ENCODE measurements around the gene CCDC85C. TPM values are rescaled to one million over a fixed set of nuclear protein-coding genes. Genes with fewer than 3 reads are reported as not detected.
A peak's percentile ranks its signal among the peaks of the same experiment; 100 is the strongest.
"Not testable (repeated sequence)": the region's sequence is repeated elsewhere in the genome, so short reads cannot be mapped to it uniquely, and the experiment has no call there.

Gene CCDC85C
- total RNA-seq, 1 donor from 2014 or later: 41.0 TPM

- Histone ChIP-seq H3K4me1 (peaks cover 19% of the 10 kb centered on the region), H3K36me3 (no peaks in the 10 kb centered on the region), H3K9me3 (replicated peaks) (no peaks in the 10 kb centered on the region), H3K27ac (replicated peaks) (peak overlapping the region; percentile 71), H3K27me3 (ENCODE audit: low read depth) (peaks cover 14% of the 10 kb centered on the region), H3K4me3 (peak overlapping the region; percentile 71)
- DNase-seq: no peak
- intact Hi-C loops (cut with micrococcal nuclease): no loop called here
- TF ChIP-seq, protein P1, sequence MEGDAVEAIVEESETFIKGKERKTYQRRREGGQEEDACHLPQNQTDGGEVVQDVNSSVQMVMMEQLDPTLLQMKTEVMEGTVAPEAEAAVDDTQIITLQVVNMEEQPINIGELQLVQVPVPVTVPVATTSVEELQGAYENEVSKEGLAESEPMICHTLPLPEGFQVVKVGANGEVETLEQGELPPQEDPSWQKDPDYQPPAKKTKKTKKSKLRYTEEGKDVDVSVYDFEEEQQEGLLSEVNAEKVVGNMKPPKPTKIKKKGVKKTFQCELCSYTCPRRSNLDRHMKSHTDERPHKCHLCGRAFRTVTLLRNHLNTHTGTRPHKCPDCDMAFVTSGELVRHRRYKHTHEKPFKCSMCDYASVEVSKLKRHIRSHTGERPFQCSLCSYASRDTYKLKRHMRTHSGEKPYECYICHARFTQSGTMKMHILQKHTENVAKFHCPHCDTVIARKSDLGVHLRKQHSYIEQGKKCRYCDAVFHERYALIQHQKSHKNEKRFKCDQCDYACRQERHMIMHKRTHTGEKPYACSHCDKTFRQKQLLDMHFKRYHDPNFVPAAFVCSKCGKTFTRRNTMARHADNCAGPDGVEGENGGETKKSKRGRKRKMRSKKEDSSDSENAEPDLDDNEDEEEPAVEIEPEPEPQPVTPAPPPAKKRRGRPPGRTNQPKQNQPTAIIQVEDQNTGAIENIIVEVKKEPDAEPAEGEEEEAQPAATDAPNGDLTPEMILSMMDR (IDR thresholded peaks at IDR 0.05; ENCODE audit: borderline replicate concordance): no peak
These were observed 40.1 kb upstream of the CCDC85C start for GRCh38 chr14:99644035-99644587.

- peaks cover 14% of the 10 kb centered on the region for H3K27me3 ChIP-seq (ENCODE audit: low read depth)
- intact Hi-C loops (cut with micrococcal nuclease): no loop called here
- H3K9me3 ChIP-seq (replicated peaks): no peaks in the 10 kb centered on the region
- H3K4me1 ChIP-seq: peaks cover 19% of the 10 kb centered on the region
- H3K36me3 ChIP-seq: no peaks in the 10 kb centered on the region
- H3K27ac ChIP-seq (replicated peaks): no peak overlapping the region
- no peak for DNase-seq
- H3K4me3 ChIP-seq: no peak overlapping the region
- TF ChIP-seq, protein P1 (IDR thresholded peaks at IDR 0.05; ENCODE audit: borderline replicate concordance): no peak
These were observed 39.3 kb upstream of the CCDC85C start for GRCh38 chr14:99643343-99643742.

DNA sequence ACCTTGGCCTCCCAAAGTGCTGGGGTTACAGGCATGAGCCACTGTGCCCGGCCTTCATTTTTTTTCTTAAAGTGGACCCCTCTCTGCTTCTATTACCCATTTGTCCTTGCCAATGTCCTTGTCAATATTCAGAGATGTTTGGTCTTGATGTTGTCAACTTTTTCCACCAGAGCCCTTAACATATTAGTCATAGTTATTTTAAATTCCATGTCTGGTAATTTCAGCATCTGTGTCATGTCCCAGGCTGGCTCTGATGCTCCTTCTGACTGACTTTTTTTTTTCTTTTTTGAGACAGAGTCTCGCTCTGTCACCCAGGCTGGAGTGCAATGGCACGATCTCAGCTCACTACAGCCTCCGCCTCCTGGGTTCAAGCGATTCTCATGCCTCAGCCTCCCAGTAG, 38.8 kb upstream of the CCDC85C start:
- peaks cover 14% of the 10 kb centered on the region for H3K27me3 ChIP-seq (ENCODE audit: low read depth)
- intact Hi-C loops (cut with micrococcal nuclease); H3K9me3 ChIP-seq (replicated peaks); H3K27ac ChIP-seq (replicated peaks); H3K36me3 ChIP-seq; DNase-seq; H3K4me3 ChIP-seq: not testable (repeated sequence)
- H3K4me1 ChIP-seq: peaks cover 19% of the 10 kb centered on the region

- no peaks in the 10 kb centered on the region for H3K9me3 ChIP-seq (replicated peaks)
- no peak overlapping the region for H3K27ac ChIP-seq (replicated peaks)
- no peaks in the 10 kb centered on the region for H3K4me1 ChIP-seq
- no peak overlapping the region for H3K4me3 ChIP-seq
- TF ChIP-seq, protein P1 (IDR thresholded peaks at IDR 0.05; ENCODE audit: borderline replicate concordance): no peak
- DNase-seq: no peak
- intact Hi-C loops (cut with micrococcal nuclease): no loop called here
- no peaks in the 10 kb centered on the region for H3K36me3 ChIP-seq
- no peaks in the 10 kb centered on the region for H3K27me3 ChIP-seq (ENCODE audit: low read depth)
These were observed 33.6 kb upstream of the CCDC85C start for GRCh38 chr14:99637624-99638023.

DNA sequence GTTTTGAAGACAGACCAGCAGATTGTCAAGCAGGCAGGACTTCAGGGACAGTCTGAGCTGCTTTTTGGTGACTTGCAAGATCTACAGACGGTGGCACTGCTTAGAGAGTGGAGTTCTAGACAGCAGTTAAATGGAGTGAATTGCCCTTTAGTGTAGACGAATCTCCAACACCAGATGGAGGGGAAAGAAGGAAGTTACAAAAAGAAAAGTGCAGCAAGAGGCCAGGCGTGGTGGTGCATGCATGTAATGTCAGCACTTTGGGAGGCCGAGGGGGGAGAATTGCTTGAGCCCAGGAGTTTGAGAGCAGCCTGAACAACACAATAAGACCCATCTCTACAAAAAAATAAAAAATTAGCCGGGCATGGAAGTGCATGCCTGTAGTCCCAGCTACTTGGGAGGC, 32.5 kb upstream of the CCDC85C start:
- DNase-seq: no peak
- TF ChIP-seq, protein P1 (IDR thresholded peaks at IDR 0.05; ENCODE audit: borderline replicate concordance): no peak
- no peaks in the 10 kb centered on the region for H3K27me3 ChIP-seq (ENCODE audit: low read depth)
- intact Hi-C loops (cut with micrococcal nuclease): no loop called here
- no peak overlapping the region for H3K27ac ChIP-seq (replicated peaks)
- no peaks in the 10 kb centered on the region for H3K36me3 ChIP-seq
- H3K4me3 ChIP-seq: no peak overlapping the region
- no peaks in the 10 kb centered on the region for H3K9me3 ChIP-seq (replicated peaks)
- no peaks in the 10 kb centered on the region for H3K4me1 ChIP-seq

DNA sequence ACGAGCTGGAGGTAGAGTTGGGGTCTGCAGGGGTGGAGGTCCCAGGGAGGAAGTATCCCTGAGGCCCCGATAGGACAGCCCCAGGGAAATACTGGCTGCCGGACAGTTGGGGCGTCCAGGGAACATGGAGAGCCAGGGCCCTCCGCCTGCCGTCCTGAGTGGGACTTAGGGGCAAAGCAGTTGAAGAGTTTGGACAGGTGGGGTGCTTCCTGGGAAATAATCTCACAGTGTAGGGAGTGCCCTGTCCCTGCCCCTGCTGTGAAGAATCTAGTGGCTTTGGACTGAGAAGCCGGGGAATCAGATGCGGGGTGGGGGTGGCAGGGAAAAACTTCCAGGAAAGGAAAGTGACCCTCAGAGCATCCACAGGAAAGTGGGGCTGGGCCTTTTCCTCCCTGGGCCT, 31.1 kb upstream of the CCDC85C start:
- Histone ChIP-seq H3K36me3 (no peaks in the 10 kb centered on the region), H3K4me3 (no peak overlapping the region), H3K27me3 (ENCODE audit: low read depth) (no peaks in the 10 kb centered on the region), H3K27ac (replicated peaks) (no peak overlapping the region), H3K9me3 (replicated peaks) (no peaks in the 10 kb centered on the region), H3K4me1 (no peaks in the 10 kb centered on the region)
- TF ChIP-seq, protein P1 (IDR thresholded peaks at IDR 0.05; ENCODE audit: borderline replicate concordance): no peak
- no peak for DNase-seq
- intact Hi-C loops (cut with micrococcal nuclease): no loop called here
